DOHH2 (cell line): ENCODE data around the gene DLL1.

Experiments used
- H3F3A ChIP-seq: fragments of 200-600 bp; sonication (generic), shearing (Covaris generic); 2 replicates; pipeline ENCODE4 v1.6.0; 2016; ENCODE audit warnings: antibody characterized with exemption, mild to moderate bottlenecking; ENCODE audit not compliant: control insufficient read depth, insufficient read depth
- H3K27ac ChIP-seq: fragments of 200-600 bp; sonication (generic); 2 replicates; pipeline ENCODE4 v1.5.1; 2014; ENCODE audit warnings: low read depth, mild to moderate bottlenecking, low read length, moderate library complexity
- H3K27me3 ChIP-seq: fragments of 200-600 bp; sonication (generic); 2 replicates; pipeline ENCODE4 v1.6.1; 2014; ENCODE audit warnings: mild to moderate bottlenecking, low read length, mixed read lengths; ENCODE audit not compliant: control insufficient read depth
- H3K36me3 ChIP-seq: fragments of 200-600 bp; sonication (generic); 2 replicates; pipeline ENCODE4 v1.6.1; 2014; ENCODE audit warnings: mild to moderate bottlenecking, low read length, moderate library complexity, mixed read lengths; ENCODE audit not compliant: control insufficient read depth
- H3K4me1 ChIP-seq: fragments of 200-600 bp; sonication (generic); 2 replicates; pipeline ENCODE4 v1.6.1; 2014; ENCODE audit warnings: mild to moderate bottlenecking, low read length, mixed read lengths; ENCODE audit not compliant: control insufficient read depth
- H3K4me2 ChIP-seq: fragments of 200-600 bp; sonication (generic); 2 replicates; pipeline ENCODE4 v1.6.0; 2014; ENCODE audit warnings: mild to moderate bottlenecking, low read length, moderate library complexity
- H3K4me3 ChIP-seq: fragments of 200-600 bp; sonication (generic); 2 replicates; pipeline ENCODE4 v1.5.1; 2014; ENCODE audit warnings: mild to moderate bottlenecking, low read length, mixed read lengths
- H3K79me2 ChIP-seq: fragments of 200-600 bp; sonication (generic); 2 replicates; pipeline ENCODE4 v1.6.1; 2014; ENCODE audit warnings: mild to moderate bottlenecking, low read length, mixed read lengths; ENCODE audit not compliant: control insufficient read depth
- H3K9me2 ChIP-seq: fragments of 200-600 bp; sonication (generic); replicated peaks from 2 replicates; pipeline ENCODE4 v1.6.1; 2014; ENCODE audit warnings: mild to moderate bottlenecking, low read length, mixed read lengths; ENCODE audit not compliant: control insufficient read depth
- H3K9me3 ChIP-seq: fragments of 200-600 bp; sonication (generic); 2 replicates; pipeline ENCODE4 v1.6.1; 2014; ENCODE audit warnings: antibody characterized with exemption, low read length, mixed read lengths; ENCODE audit not compliant: control insufficient read depth, insufficient read depth
- H4K20me1 ChIP-seq: fragments of 200-600 bp; sonication (generic); 2 replicates; pipeline ENCODE4 v1.6.0; 2014; ENCODE audit warnings: low read depth, mild to moderate bottlenecking, antibody characterized with exemption, low read length, moderate library complexity; ENCODE audit not compliant: control insufficient read depth, insufficient read depth
- EZH2phosphoT487 ChIP-seq: fragments of 200-600 bp; sonication (generic); IDR thresholded peaks from 2 replicates; pipeline ENCODE4 v1.6.1; 2017; ENCODE audit warnings: borderline replicate concordance, mild to moderate bottlenecking, antibody characterized with exemption, low read length, moderate library complexity, mixed read lengths
- TF ChIP-seq, protein P1 (sequence below): fragments of 200-600 bp; sonication (generic); IDR thresholded peaks from one replicate; pipeline ENCODE4 v1.5.1; 2014; ENCODE audit warnings: antibody characterized with exemption, mild to moderate bottlenecking, low read depth, low read length; ENCODE audit not compliant: poor library complexity, severe bottlenecking

Gene DLL1

GRCh38 chr6:170243386-170243785 is 47.5 kb downstream of the DLL1 start:
- Histone ChIP-seq H3K79me2 (no peaks in the 10 kb centered on the region), H3F3A (no peaks in the 10 kb centered on the region), H4K20me1 (no peaks in the 10 kb centered on the region), H3K27me3 (no peaks in the 10 kb centered on the region), H3K9me2 (no peaks in the 10 kb centered on the region), H3K36me3 (no peaks in the 10 kb centered on the region), H3K27ac (no peak overlapping the region), H3K4me3 (no peak overlapping the region), H3K4me2 (no peak overlapping the region), H3K9me3 (no peaks in the 10 kb centered on the region), H3K4me1 (no peaks in the 10 kb centered on the region)
- TF ChIP-seq, protein P1, sequence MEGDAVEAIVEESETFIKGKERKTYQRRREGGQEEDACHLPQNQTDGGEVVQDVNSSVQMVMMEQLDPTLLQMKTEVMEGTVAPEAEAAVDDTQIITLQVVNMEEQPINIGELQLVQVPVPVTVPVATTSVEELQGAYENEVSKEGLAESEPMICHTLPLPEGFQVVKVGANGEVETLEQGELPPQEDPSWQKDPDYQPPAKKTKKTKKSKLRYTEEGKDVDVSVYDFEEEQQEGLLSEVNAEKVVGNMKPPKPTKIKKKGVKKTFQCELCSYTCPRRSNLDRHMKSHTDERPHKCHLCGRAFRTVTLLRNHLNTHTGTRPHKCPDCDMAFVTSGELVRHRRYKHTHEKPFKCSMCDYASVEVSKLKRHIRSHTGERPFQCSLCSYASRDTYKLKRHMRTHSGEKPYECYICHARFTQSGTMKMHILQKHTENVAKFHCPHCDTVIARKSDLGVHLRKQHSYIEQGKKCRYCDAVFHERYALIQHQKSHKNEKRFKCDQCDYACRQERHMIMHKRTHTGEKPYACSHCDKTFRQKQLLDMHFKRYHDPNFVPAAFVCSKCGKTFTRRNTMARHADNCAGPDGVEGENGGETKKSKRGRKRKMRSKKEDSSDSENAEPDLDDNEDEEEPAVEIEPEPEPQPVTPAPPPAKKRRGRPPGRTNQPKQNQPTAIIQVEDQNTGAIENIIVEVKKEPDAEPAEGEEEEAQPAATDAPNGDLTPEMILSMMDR: no peak
- TF ChIP-seq EZH2phosphoT487: no peak

- H3K27me3 ChIP-seq: no peaks in the 10 kb centered on the region
- H3K4me1 ChIP-seq: no peaks in the 10 kb centered on the region
- no peaks in the 10 kb centered on the region for H3K9me2 ChIP-seq
- no peaks in the 10 kb centered on the region for H3K36me3 ChIP-seq
- H4K20me1 ChIP-seq: no peaks in the 10 kb centered on the region
- TF ChIP-seq, protein P1: no peak
- TF ChIP-seq EZH2phosphoT487: no peak
- H3K4me2 ChIP-seq: no peak overlapping the region
- no peak overlapping the region for H3K4me3 ChIP-seq
- no peak overlapping the region for H3K27ac ChIP-seq
- H3F3A ChIP-seq: no peaks in the 10 kb centered on the region
- no peaks in the 10 kb centered on the region for H3K79me2 ChIP-seq
- no peaks in the 10 kb centered on the region for H3K9me3 ChIP-seq
Observed at GRCh38 chr6:170238741-170239565, 51.9 kb downstream of the DLL1 start.

- H3K27ac ChIP-seq: no peak overlapping the region
- H3K9me2 ChIP-seq: no peaks in the 10 kb centered on the region
- no peaks in the 10 kb centered on the region for H3K36me3 ChIP-seq
- H4K20me1 ChIP-seq: no peaks in the 10 kb centered on the region
- no peaks in the 10 kb centered on the region for H3K27me3 ChIP-seq
- no peak overlapping the region for H3K4me2 ChIP-seq
- no peaks in the 10 kb centered on the region for H3K4me1 ChIP-seq
- no peaks in the 10 kb centered on the region for H3K79me2 ChIP-seq
- no peaks in the 10 kb centered on the region for H3K9me3 ChIP-seq
- no peaks in the 10 kb centered on the region for H3F3A ChIP-seq
- no peak overlapping the region for H3K4me3 ChIP-seq
- TF ChIP-seq, protein P1: no peak
- TF ChIP-seq EZH2phosphoT487: no peak
Observed at GRCh38 chr6:170237999-170238740, 52.7 kb downstream of the DLL1 start.
